Stimulated activated CD4-positive, alpha-beta T cell treated with anti-CD3 and anti-CD28 coated beads, Interleukin-12 subunit alpha, Interleukin-12 subunit beta, amount 100 ng/mL, for 4 hours (primary cell): ENCODE data around the gene CDIP1.

Experiments used
- DNase-seq: peaks from one replicate; pipeline ENCODE4 v3.0.0-alpha.2; 2020

The CDIP1 gene

GRCh38 chr16:4513086-4513860, 25.3 kb downstream of the CDIP1 start:
- DNase-seq = no peak

DNA sequence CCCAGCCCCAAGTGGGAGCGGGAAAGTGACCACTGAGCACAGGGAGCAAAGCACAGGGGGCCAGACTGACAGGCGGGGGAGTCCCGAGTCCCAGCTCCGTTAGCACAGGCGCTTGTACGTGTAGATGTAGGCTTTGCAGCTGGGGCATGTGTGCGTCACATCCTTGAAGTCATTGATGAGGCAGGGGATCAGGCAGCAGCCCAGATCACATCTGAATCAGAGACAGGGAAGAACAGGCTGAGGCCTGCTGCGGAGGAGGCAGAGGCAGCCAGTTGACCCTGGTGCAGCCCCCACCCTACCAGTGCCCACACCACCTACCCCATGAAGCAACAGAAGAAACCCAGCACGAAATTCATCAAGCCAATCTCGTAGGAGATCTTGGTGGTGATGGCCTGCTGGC, 26.1 kb downstream of the CDIP1 start:
- DNase-seq = no peak

DNA sequence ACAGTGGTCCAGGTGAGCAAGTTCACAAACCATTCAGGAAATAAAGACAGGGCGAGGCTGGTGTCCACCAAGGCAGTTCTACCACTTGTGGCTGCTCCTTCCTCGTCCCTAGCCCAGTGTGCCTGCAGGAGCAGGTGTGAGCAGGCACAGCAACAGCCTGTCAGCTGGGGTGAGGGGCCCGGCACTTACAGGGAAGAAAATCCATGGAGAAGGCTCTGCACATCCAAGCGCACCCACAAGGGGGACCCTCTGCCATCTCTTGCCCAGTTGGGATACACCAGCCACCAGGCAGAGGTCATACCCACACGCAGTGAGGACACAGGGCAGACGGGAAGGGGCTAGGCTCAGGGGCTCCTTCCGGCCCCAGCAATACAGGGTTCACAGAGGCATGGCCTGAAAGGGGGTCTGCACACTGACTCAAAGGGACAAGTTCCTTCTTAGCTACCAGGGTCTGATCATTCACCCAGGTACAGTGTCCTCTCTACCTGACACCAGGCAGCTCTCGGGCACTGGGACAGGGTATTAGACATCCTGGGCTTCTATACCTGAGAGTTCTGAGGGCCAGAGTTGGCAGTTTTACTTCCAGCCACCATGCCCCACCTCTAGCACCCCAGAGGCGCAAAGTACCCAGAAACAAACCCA, 27.0 kb downstream of the CDIP1 start:
- DNase-seq = no peak

- no peak for DNase-seq
These were observed 27.7 kb downstream of the CDIP1 start for GRCh38 chr16:4510747-4511426.

GRCh38 chr16:4510131-4510530, 28.4 kb downstream of the CDIP1 start:
- DNase-seq = no peak

DNA sequence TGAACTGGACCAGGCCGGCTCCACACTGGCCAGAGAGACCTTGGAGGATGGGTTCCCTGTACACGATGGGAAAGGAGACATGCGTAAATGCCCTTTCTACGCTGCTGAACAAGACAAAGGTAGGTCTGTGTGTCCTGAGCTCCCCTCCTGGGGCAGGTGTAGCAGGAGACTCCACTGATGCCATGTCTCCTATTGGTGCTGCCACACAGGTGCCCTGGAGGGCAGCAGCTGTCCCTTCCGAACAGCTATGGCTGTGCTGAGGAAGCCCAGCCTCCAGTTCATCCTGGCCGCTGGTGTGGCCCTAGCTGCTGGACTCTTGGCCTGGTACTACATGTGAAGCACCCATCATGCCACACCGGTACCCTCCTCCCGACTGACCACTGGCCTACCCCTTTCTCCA, 29.2 kb downstream of the CDIP1 start:
- no peak for DNase-seq

- no peak for DNase-seq
These were observed 29.8 kb downstream of the CDIP1 start for GRCh38 chr16:4508806-4509205.

DNA sequence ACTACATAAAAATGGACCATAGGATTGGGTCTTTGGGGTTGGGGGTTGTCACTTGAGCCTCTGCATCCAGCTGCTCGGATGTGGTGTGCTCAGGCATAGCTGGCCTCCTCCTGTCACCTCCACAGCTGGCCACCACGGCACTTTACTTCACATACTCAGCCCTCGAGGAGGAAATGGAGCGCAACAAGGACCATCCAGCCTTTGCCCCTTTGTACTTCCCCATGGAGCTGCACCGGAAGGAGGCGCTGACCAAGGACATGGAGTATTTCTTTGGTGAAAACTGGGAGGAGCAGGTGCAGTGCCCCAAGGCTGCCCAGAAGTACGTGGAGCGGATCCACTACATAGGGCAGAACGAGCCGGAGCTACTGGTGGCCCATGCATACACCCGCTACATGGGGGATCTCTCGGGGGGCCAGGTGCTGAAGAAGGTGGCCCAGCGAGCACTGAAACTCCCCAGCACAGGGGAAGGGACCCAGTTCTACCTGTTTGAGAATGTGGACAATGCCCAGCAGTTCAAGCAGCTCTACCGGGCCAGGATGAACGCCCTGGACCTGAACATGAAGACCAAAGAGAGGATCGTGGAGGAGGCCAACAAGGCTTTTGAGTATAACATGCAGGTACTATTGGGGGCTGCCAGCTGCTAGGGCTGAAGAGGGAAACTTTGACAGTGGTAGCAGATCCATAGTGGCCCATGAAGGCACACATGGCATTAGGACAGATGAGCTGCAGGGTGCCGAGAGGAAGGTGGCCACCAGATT, 30.8 kb downstream of the CDIP1 start:
- no peak for DNase-seq

- peak; percentile 36 for DNase-seq
These were observed 32.1 kb downstream of the CDIP1 start for GRCh38 chr16:4506450-4506849.

- DNase-seq = peak; percentile 44
These were observed 33.0 kb downstream of the CDIP1 start for GRCh38 chr16:4505356-4506147.

DNA sequence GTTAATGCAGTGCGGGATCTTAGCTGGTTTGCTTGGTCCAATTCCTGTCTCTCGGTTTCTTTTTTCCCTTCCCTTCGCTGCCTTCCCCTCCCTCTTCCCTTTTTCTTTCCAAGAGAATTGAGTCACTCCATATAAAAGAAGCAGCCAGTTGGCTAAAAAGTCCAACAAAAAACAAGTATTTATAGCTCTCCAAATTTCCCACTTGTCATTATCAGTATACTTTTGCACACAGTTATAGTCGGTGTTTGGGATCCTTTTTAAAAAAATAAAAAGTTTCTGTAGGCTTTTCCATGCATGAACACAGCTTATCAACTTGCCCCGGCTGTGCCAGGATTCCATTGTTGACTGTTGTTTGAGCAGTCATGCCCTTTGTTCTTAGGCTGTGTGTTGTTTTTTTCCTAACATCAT, 37.5 kb downstream of the CDIP1 start:
- no peak for DNase-seq

- no peak for DNase-seq
These were observed 38.3 kb downstream of the CDIP1 start for GRCh38 chr16:4500272-4500671.

DNA sequence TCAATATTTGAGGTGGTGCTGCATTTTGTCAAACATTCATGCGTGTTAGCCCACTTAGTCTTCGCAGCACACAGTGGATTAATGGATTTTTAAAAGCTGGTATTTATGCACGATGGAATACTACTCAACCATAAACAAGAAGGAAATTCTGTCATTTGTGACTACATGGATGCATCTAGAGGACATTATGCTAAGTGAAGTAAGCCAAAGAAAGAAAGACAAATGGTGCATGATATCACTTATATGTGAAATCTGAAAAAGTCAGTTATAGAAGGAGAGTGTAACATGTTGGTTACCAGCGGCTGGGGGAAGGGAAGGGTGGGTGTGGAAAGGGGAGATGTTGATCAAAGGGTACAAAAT, 39.4 kb downstream of the CDIP1 start:
- DNase-seq = no peak

GRCh38 chr16:4498546-4499195, 39.9 kb downstream of the CDIP1 start:
- DNase-seq = no peak

GRCh38 chr16:4496305-4496704, 42.3 kb downstream of the CDIP1 start:
- DNase-seq = no peak

GRCh38 chr16:4495766-4496165, 42.8 kb downstream of the CDIP1 start:
- no peak for DNase-seq

DNA sequence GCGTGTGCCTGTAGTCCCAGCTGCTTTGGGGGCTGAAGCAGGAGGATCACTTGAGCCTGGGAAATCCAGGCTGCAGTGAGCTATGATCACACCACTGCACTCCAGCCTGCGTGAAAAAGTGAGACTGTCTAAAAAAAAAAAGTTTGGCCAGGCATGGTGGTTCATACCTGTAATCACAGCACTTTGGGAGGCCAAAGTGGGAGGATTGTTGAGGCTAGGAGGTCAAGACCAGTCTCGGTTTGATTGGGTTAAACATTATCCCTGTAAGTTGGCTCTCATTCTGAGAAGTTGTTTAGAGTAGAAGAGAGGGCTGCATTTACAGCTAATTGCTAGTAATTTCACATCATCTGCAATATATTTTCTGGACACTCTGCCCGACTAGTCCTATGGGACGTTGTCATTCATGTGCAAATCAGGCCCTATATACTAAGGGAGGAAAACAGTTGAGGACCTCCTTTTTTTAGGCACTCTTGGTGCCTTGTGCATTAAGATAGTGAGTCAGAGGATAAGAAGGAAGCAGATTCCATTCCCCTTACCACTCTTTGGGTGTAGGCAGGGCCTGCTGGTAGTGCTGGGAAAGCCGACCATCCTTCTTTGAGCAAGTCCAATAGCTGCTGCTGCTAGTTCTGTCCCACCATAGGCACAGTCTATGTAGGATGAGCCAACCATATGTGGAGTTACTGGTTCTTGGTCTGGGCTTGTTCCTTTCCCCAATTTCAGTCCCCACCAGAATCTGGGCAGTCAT, 43.7 kb downstream of the CDIP1 start:
- no peak for DNase-seq

DNA sequence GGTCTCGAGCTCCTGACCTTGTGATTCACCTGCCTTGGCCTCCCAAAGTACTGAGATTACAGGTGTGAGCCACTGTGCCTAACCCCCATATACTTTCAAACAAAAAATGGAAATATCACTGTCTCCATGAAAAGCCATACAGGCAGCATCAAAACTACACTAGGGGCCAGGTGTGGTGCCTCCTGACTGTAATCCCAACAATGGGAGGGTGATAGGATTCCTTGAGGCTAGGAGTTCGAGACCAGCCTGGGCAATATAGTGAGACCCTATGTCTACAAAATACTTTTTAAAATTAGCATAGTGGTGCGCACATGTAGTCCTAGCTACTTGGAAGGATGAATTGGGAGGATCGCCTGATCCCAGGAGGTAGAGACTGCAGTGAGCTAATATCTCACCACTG, 46.7 kb downstream of the CDIP1 start:
- DNase-seq = no peak

- no peak for DNase-seq
These were observed 49.5 kb downstream of the CDIP1 start for GRCh38 chr16:4489030-4489429.

- DNase-seq = no peak
These were observed 50.0 kb downstream of the CDIP1 start for GRCh38 chr16:4488499-4488967.

DNA sequence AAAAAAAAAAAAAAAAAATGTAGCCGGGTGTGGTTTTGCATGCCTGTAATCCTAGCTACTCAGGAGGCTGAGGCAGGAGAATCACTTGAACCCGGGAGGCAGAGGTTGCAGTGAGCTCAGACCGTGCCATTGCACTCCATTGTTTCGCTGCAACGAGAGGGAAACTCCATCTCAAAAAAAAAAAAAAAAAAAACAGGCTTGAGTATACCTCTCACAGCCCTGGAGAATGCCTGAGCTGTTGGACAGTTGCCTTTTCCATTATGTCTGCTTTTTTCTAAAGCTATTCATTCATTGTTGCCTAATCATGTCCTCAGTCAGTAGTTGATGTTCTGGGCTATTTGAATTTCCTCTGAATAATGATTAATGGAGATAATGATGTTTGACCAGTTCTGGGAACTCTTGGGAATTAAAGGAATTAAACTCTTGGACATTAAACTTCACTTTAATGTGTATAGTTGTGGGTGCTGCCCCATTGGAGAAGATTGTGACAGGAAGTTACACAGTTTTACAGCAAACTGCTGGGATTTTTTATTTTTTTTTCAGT, 50.5 kb downstream of the CDIP1 start:
- no peak for DNase-seq
